ENCODE results near the gene CENPN. TPM values are rescaled to one million over a fixed set of nuclear protein-coding genes. Genes with fewer than 3 reads are reported as not detected.
A peak's percentile ranks its signal among the peaks of the same experiment; 100 is the strongest.

Gene CENPN
- total RNA-seq, 1 experiment from 2014 or later: 88.9 TPM

GRCh38 chr16:81041696-81042095 lies 34.7 kb downstream of the CENPN start:
- no peak overlapping the region for H3K4me3 ChIP-seq
- H3K27me3 ChIP-seq: no peaks in the 10 kb centered on the region
- DNase-seq: no peak
- H3K9me3 ChIP-seq: no peaks in the 10 kb centered on the region
- peaks cover 3% of the 10 kb centered on the region for H3K36me3 ChIP-seq

GRCh38 chr16:81042821-81043220 lies 35.8 kb downstream of the CENPN start:
- Histone ChIP-seq H3K4me3 (no peak overlapping the region), H3K36me3 (peaks cover 3% of the 10 kb centered on the region), H3K9me3 (no peaks in the 10 kb centered on the region), H3K27me3 (no peaks in the 10 kb centered on the region)
- DNase-seq: no peak

GRCh38 chr16:81053761-81054160 lies 46.7 kb downstream of the CENPN start:
- Histone ChIP-seq H3K36me3 (no peaks in the 10 kb centered on the region), H3K27me3 (no peaks in the 10 kb centered on the region), H3K4me3 (no peak overlapping the region), H3K9me3 (peaks cover 5% of the 10 kb centered on the region; the same call in 1 of the 2 replicates)
- DNase-seq: no peak

- H3K27me3 ChIP-seq: no peaks in the 10 kb centered on the region
- no peak for DNase-seq
- H3K4me3 ChIP-seq: no peak overlapping the region
- H3K36me3 ChIP-seq: no peaks in the 10 kb centered on the region
- H3K9me3 ChIP-seq: no peaks in the 10 kb centered on the region
These were observed 53.7 kb downstream of the CENPN start for GRCh38 chr16:81060576-81061306.

GRCh38 chr16:81061307-81061640 lies 54.3 kb downstream of the CENPN start:
- H3K36me3 ChIP-seq: no peaks in the 10 kb centered on the region
- H3K27me3 ChIP-seq: no peaks in the 10 kb centered on the region
- H3K4me3 ChIP-seq: no peak overlapping the region
- DNase-seq: no peak
- no peaks in the 10 kb centered on the region for H3K9me3 ChIP-seq

- H3K36me3 ChIP-seq: no peaks in the 10 kb centered on the region
These were observed 55.0 kb downstream of the CENPN start for GRCh38 chr16:81061871-81062608.

GRCh38 chr16:81066681-81067080 lies 59.7 kb downstream of the CENPN start:
- Histone ChIP-seq H3K36me3 (no peaks in the 10 kb centered on the region), H3K4me3 (no peak overlapping the region), H3K27me3 (no peaks in the 10 kb centered on the region), H3K9me3 (no peaks in the 10 kb centered on the region)
- DNase-seq: no peak

More at GRCh38 chr16:81061871-81062608, 55.0 kb downstream of the CENPN start:
- Histone ChIP-seq H3K9me3 (no peaks in the 10 kb centered on the region), H3K4me3 (no peak overlapping the region), H3K27me3 (no peaks in the 10 kb centered on the region)
- no peak for DNase-seq

- Histone ChIP-seq H3K36me3 (no peaks in the 10 kb centered on the region), H3K9me3 (no peaks in the 10 kb centered on the region), H3K27me3 (no peaks in the 10 kb centered on the region), H3K4me3 (no peak overlapping the region)
- no peak for DNase-seq
These were observed 60.2 kb downstream of the CENPN start for GRCh38 chr16:81067166-81067565.

- no peak for DNase-seq
- Histone ChIP-seq H3K27me3 (no peaks in the 10 kb centered on the region), H3K36me3 (no peaks in the 10 kb centered on the region), H3K9me3 (no peaks in the 10 kb centered on the region), H3K4me3 (no peak overlapping the region)
These were observed 62.0 kb downstream of the CENPN start for GRCh38 chr16:81069063-81069462.

- Histone ChIP-seq H3K27me3 (no peaks in the 10 kb centered on the region), H3K36me3 (no peaks in the 10 kb centered on the region), H3K4me3 (no peak overlapping the region), H3K9me3 (no peaks in the 10 kb centered on the region)
- no peak for DNase-seq
These were observed 64.0 kb downstream of the CENPN start for GRCh38 chr16:81070979-81071378.

- Histone ChIP-seq H3K36me3 (no peaks in the 10 kb centered on the region), H3K27me3 (no peaks in the 10 kb centered on the region), H3K4me3 (no peak overlapping the region), H3K9me3 (no peaks in the 10 kb centered on the region)
- DNase-seq: no peak
These were observed 64.8 kb downstream of the CENPN start for GRCh38 chr16:81071805-81072204.

GRCh38 chr16:81073560-81074330 lies 66.7 kb downstream of the CENPN start:
- Histone ChIP-seq H3K9me3 (no peaks in the 10 kb centered on the region), H3K4me3 (no peak overlapping the region), H3K36me3 (no peaks in the 10 kb centered on the region), H3K27me3 (no peaks in the 10 kb centered on the region)
- no peak for DNase-seq

GRCh38 chr16:81076566-81077075 lies 69.6 kb downstream of the CENPN start:
- peak; percentile 82 for DNase-seq
- Histone ChIP-seq H3K27me3 (no peaks in the 10 kb centered on the region), H3K4me3 (peak overlapping the region; percentile 74), H3K9me3 (no peaks in the 10 kb centered on the region), H3K36me3 (no peaks in the 10 kb centered on the region)

GRCh38 chr16:81077076-81077940 lies 70.3 kb downstream of the CENPN start, which contains the start of gene C16orf46:
Gene C16orf46, minus strand, starts transcription at chr16:81077238. Its CDS starts 13,283 bp downstream, at chr16:81063955.
- peak; percentile 92 for DNase-seq
- Histone ChIP-seq H3K36me3 (no peaks in the 10 kb centered on the region), H3K9me3 (no peaks in the 10 kb centered on the region), H3K27me3 (no peaks in the 10 kb centered on the region), H3K4me3 (peak within 1 kb of the TSS; percentile 74)

- Histone ChIP-seq H3K4me3 (no peak overlapping the region), H3K9me3 (no peaks in the 10 kb centered on the region), H3K27me3 (no peaks in the 10 kb centered on the region), H3K36me3 (no peaks in the 10 kb centered on the region)
- no peak for DNase-seq
These were observed 73.2 kb downstream of the CENPN start for GRCh38 chr16:81080233-81080632.

GRCh38 chr16:81081014-81081413 lies 74.0 kb downstream of the CENPN start:
- Histone ChIP-seq H3K9me3 (no peaks in the 10 kb centered on the region), H3K36me3 (no peaks in the 10 kb centered on the region), H3K4me3 (no peak overlapping the region), H3K27me3 (no peaks in the 10 kb centered on the region)
- DNase-seq: no peak

Data from MG63 (cell line).